SJSA1 (cell line): ENCODE data around the gene NPIPA7. TPM values are rescaled to one million over a fixed set of nuclear protein-coding genes. Genes with fewer than 3 reads are reported as not detected.

ENCODE experiments used
- total RNA-seq: library from RNA; depleted of rRNA; stranded (reverse); fragments of >200 nt; shearing (Covaris generic); gene quantifications from 2 replicates; pipeline ENCODE4 v1.2.3, GENCODE V29; 2014; rRNA removed

NPIPA7 gene
- total RNA-seq, 1 experiment from 2014 or later, result 1.4 TPM

Other genes starting within 250 kb of the NPIPA7 start
- gene ABCC6, start 155.6 kb upstream of the NPIPA7 start, total RNA-seq, result not detected in 2 replicates
- gene NOMO3, start 146.6 kb upstream of the NPIPA7 start, total RNA-seq, result 30.4 and 82.8 TPM in 2 replicates